HG02885 (cell line): ENCODE data around the gene SPOCK1.

Source experiments
- ATAC-seq: cut with Tn5 transposase; IDR thresholded peaks from one replicate; pipeline ENCODE4 v1.9.1; 2021; ENCODE audit warnings: mild to moderate bottlenecking; ENCODE audit not compliant: unreplicated experiment, poor library complexity

SPOCK1 gene

GRCh38 chr5:137497396-137498290 is 1.5 kb downstream of the SPOCK1 start:
- ATAC-seq: no peak

DNA sequence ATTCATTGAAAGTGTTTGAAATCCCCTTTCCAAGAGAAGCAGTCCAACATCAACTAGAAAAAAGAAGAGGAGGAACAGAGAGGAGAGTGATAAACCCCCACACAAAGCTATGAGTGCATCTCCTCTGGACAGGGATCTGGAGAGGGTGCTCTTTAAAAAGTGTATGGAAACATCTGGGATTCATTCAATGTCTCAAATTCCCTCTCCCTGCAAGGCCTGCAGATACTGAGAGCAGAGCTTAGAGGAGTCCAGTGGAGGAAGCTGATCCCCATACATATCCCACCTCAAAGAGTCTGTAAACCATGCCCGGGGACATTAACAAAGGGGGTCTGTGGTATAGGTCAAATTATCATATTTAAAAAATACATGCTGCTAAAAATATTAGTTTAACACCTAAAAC is 2.2 kb downstream of the SPOCK1 start:
- no peak for ATAC-seq

DNA sequence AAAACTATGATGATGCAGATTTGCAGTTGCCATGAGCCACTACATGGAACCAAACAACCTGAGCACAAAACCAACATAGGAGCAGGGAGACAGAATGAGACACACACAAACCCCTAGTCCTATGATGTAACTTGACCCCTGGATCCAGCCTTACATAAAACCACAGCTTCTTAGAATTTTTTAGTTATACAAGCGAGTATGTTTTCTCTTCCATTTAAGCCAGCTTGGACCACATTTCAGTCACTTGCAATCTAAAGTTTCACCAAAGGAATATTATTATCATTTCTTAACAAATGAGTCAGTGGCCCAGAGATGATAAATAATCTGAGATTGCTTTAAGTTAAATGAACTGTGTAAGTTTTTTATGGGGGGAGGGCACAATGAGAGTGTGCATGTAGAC is 6.8 kb downstream of the SPOCK1 start:
- no peak for ATAC-seq

GRCh38 chr5:137491121-137491520 is 8.0 kb downstream of the SPOCK1 start:
- no peak for ATAC-seq

DNA sequence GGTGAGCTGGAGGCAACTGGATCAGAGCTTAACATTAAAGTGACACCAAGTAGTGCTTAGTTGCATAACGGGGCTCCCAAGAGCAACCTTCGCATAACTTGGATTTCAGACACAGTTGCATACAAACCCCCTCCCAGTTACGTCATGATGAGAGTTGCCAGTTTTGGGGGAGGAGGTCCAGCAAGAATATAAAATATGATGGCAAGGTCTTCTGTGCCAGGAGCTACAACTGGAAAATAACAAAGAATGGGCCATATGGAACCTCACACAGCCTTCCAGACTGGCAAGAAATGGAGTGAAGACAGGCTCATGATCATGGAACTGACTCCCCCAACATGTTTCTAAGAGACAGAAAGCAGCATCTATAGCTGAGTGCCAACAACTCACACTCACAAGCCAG is 8.5 kb downstream of the SPOCK1 start:
- ATAC-seq: no peak

- no peak for ATAC-seq
Measured at GRCh38 chr5:137488974-137489373, 10.2 kb downstream of the SPOCK1 start.

GRCh38 chr5:137488516-137488915 is 10.6 kb downstream of the SPOCK1 start:
- ATAC-seq: no peak

- ATAC-seq: no peak
Measured at GRCh38 chr5:137487600-137487999, 11.5 kb downstream of the SPOCK1 start.

DNA sequence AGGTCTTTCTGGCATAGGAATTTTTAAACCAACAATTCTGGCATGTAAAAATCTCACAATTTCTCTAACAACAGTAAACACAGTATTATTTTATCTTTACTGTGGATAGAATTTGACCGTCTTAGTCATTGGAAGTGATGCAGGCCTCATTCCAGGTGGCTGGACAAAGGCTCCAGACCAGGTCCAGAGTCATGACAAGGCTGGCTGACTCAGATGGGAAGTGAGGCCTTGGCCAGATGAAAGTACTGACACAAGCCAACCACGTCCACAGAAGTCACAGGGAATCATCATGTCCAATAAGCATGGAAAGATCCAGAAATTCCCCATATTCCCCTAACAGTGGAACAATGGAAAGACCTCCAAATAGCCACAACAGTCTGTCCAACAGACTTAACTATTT is 12.4 kb downstream of the SPOCK1 start:
- ATAC-seq: no peak

GRCh38 chr5:137481596-137481995 is 17.5 kb downstream of the SPOCK1 start:
- ATAC-seq: no peak

DNA sequence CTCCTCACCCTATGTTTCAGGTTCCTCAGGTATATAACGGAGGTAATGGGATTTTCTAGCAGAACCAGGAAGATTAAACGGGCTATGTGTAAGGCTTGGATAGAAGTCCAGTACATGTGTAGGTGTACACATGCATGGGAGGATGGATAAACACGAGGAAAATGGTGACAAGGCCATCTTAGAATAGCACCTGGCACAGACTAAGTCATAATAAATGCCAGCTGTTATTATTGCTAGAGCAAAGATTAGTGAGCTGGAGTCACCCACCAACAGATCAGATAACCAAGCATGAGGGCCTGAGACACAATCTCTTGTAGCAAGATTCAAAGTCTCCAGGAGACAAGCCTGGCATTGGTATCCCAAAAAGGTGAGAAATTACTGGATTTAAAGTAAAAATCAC is 21.1 kb downstream of the SPOCK1 start:
- ATAC-seq: no peak

- no peak for ATAC-seq
Measured at GRCh38 chr5:137470921-137471220, 28.3 kb downstream of the SPOCK1 start.

DNA sequence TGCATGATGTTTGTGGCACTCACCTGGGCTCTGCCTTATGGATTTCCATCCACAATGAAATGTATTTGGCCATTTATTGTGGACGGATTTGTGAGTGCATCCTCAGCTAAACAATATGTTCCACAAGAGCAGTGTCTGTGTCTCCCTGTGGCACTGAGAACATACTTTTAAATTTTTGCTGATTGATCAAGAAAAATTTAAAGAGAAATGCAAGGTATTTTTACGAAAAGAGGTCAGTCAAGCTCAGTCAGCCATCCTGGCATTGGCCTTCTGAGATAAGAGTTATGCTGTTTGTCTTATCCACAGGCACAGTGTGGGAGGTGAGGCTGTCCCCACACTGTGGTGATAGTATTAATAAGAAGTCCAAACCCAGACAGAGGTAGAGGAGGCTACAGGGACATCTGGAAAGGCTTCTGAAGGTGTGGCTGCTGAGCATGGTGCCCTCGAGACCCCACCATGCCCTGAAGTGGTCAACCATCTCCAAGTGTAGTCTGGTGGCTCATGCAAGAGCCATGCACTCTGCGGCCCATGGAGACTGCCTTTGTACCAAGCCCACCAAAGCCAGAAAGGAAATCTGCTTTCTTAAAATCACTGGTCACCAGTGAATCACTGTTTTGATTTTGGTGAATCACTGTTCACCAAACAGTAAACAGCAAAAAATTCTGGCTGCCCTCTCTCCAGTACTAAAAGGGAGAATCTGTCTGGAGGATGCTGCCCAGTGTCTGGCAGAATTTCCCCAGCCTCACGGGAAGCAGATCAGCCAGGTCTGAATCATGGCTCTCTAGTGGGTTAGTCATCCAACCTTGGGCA is 28.8 kb downstream of the SPOCK1 start:
- no peak for ATAC-seq

DNA sequence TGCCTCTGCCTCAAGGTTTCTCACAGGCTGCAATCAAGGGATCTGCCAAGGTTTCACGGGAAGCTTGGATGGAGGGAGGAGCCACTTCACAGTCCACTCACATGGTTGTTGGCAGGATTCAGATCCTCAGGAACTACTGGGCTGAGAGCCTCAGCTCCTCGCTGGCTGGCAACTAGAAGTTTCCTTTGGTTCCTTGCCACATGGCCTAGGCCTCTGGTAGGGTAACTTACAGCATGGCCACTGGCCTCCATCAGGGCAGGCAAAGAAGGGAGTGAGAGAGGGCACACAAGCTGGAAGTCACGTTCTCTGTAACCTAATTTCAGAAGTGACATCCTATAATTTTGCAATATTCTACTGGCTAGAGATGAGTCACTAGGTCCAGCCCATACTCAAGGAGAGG is 32.2 kb downstream of the SPOCK1 start:
- no peak for ATAC-seq

DNA sequence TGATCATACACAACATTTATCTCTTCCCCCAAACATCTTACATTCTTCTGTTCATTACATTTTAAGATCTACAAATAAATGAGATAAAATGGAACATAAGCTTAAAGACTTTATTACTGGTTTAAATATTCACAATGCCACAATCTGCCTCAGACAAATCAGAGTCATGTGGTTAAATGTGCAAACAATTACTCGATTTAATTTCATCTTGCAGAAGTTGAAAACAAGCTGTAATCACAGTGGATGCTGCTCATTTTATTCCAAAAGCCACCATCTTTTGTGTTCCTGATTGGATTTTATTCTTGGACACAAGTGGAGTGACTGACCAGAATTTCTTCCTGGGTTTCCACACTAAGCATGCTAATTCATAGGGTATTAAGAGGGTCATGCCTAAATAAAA is 33.2 kb downstream of the SPOCK1 start:
- no peak for ATAC-seq

DNA sequence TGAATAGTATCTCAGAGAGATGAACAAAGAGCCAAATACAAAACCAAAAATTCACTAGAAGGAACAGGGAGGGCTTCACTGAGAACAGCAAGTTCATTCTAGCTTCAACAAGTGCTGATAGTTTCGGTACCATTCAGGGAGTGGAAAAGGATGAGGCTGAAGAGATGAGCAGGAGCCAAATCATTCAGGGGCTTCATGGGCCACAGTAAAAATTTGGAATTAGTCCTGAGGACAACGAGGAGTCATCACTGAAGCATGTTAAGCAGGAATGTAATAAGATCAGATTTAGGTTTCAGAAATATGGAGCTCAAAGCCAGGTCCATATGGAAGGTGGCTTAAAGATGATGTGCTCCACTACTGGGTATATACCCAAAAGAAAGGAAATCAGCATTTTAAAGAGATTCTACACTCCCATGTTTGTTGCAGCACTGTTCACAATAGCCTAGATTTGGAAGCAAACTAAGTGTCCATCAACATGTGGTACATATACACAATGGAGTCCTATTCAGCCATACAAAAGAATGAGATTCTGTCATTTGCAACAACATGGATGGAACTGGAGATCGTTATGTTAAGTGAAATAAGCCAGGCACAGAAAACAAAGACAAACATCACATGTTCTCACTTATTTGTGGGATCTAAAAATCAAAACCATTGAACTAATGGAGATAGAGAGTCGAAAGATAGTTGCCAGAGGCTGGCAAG is 36.2 kb downstream of the SPOCK1 start:
- ATAC-seq: no peak

DNA sequence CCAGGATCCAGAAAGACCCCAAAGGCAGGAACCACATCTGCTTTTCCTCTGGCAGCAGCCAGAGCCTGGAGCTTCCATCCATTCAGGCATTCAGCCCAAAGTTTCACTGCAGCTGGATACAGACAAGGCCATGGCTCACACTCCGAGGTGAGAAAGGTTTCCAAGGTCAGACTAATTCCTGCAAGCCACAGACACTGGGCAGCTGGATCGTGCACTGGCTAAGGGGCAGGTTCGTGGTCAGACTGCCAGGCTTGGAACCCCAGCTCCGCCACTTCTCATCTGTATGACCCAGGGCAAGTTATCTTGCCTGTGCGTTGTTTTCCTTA is 36.9 kb downstream of the SPOCK1 start:
- no peak for ATAC-seq

DNA sequence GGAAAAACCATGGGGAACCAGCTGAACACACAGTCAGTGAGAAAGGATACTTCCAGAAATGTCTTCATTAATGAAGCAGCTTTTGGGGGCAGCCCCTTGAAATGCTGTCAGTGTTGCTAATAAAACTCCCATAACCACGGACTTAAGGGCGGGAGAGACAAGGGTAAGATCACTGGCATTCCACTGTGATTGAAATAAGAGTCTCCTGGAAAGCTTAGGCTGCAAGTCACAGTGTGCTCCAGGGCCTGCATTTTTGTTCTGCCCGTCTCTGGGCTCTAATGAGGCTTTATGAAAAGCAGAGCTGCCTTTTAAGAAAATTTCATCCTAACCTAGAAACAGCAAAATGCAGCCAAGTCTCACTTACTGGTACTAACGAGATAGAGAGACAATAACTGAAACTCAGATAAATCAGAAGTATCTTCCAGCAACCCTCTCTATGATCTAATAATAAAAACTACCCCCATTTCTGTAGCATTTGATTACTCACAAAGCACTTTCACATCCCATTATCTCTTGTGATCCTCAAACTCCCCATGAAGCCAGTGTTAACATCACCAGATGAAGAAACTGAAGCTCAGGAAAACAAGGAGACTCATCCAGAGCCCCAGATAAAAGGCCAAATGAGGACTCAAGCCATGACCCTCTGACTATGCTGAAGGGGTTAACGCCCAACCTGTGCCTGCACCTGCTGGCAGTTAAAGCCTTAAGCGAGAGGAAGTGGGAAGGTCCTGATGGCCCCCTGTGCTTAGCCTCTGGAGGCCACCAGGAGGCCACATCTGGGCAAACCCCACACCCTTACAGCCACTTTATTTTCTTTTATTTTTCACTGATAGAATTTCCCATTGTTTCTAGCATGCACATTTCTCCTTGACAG is 37.5 kb downstream of the SPOCK1 start:
- no peak for ATAC-seq

DNA sequence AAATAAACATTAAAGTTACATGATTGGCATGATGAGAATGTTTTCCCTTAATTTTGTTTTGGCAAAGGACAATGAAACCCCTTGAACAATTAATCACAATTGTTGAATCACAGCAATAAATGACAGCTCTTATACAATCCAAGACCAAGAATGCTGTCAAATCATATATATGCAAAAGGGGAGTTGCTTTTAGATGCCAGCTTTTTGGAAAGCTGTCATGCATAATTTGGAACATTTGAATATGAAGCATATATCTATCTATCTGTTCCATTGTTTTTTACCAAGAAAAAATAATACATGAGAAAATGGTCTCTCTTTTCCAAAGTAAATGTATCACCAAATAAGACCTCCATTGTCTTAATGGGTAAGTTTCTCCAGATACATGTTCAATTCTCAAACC is 44.5 kb downstream of the SPOCK1 start:
- ATAC-seq: no peak

- ATAC-seq: no peak
Measured at GRCh38 chr5:137453483-137454080, 45.5 kb downstream of the SPOCK1 start.
